Measurements from ENCODE around the gene TSPEAR. TPM values are rescaled to one million over a fixed set of nuclear protein-coding genes. Genes with fewer than 3 reads are reported as not detected.
A peak's percentile ranks its signal among the peaks of the same experiment; 100 is the strongest.

TSPEAR gene
- total and polyA plus RNA-seq, 7 experiments from 2014 or later = 0.07 TPM; not detected in 6

GRCh38 chr21:44653656-44654575 is 57.5 kb downstream of the TSPEAR start:
- DNase-seq = peak in 8 of 9 donors; percentile 37 to 84 (median 76)
- H3K36me3 Mint-ChIP-seq = peaks cover 11 to 54% (median 16%) of the 10 kb centered on the region in 5 donors
- Histone ChIP-seq H3K36me3 (ENCODE audit: control insufficient read depth in 2 of 3, insufficient read depth in 3 of 3, low read length in 3 of 3) (no peaks in the 10 kb centered on the region), H3K9me3 (ENCODE audit: control insufficient read depth in 2 of 3, low read length in 3 of 3) (peaks cover 0 to 22% (median 7%) of the 10 kb centered on the region in 3 experiments), H3K27me3 (ENCODE audit: control insufficient read depth in 2 of 2, insufficient read depth in 2 of 2, low read length in 2 of 2) (no peaks in the 10 kb centered on the region), H3K4me1 (ENCODE audit: control insufficient read depth in 2 of 2, insufficient read depth in 2 of 2, low read length in 2 of 2) (peaks cover 45 to 54% of the 10 kb centered on the region in 2 donors), H3K27ac (ENCODE audit: low read depth, low read length) (peak overlapping the region; percentile 47), H3K4me3 (ENCODE audit: low read length) (no peak overlapping the region)
- H3K9me3 Mint-ChIP-seq = peaks cover 7 to 57% (median 37%) of the 10 kb centered on the region in 11 donors
- POLR2A ChIA-PET = interaction anchor here (0.9 to 1.8 kb wide), 6 partner anchors 9 to 106 kb away, joined by 3 to 6 read pairs (median 4); partner anchors contain the start of gene KRTAP12-2
- peak overlapping the region; percentile 73 to 95 (median 90) for H3K27ac Mint-ChIP-seq
- no peaks in the 10 kb centered on the region for H3K27me3 Mint-ChIP-seq
- CTCF ChIA-PET = no interaction called here
- intact Hi-C loops (cut with micrococcal nuclease) = loop anchor here in 1 of 2 donors (10.0 kb wide), 1 partner anchor 69 kb away; the partner anchor contains the start of gene KRTAP10-5
- peak; percentile 70 for ATAC-seq
- peaks cover 36 to 59% (median 55%) of the 10 kb centered on the region in 7 donors for H3K4me1 Mint-ChIP-seq
- H3K4me3 Mint-ChIP-seq = peak overlapping the region in 9 of 10 donors; percentile 28 to 77 (median 72)

DNA sequence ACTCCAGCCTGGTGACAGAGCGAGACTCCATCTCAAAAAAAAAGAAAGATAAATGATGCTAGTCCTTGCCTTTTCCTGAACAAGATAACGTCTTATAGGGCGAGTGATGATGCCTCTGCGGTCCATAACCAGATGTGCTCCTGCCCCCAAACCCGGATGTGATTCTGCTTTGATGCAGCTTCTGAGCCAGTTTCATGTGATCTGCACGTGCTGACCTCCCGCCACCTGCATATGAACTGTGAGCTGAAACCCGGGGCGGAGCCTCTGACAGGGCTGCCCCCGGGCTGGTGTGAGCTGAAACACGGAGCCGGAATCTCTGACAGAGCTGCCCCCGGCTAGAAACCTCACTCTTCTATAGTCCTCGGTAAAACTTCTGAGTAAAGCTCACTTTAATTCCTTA is 58.2 kb downstream of the TSPEAR start:
- CTCF ChIA-PET = no interaction called here

DNA sequence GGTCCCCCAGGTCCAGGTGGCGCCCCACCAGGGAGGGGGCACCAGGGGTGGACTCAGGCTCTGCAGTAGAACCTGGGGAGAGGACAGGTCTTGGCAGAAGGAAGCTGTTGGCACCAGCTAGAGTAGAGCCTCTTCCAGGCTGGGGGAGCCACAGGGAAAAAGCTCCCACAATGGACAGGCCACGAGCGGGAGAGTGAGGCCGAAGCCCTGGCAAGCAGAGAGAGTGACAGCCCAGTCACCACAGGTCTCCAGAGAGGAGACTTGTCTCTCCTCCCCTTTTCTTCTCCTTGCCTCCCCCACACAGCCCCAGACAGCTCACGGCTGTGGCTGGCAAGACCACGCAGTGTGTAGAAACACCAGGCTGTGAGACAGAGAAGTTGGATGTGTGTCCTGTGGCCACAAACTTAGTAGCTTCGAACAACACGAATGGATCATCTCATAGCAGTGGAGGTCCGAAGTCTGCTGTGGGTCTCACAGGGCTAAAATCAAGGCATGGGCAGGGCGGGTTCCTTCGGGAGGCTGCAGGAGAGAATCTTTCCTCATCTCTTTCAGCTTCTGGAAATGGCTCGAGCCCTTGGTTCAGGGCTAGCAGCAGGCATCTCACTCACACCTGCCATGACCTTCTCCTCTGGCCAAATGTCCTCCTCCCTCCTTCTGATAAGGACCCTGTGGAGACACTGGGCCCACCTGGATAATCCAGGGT is 60.2 kb downstream of the TSPEAR start:
- H3K4me3 ChIP-seq (ENCODE audit: low read length) = no peak overlapping the region
- peaks cover 21 to 27% of the 10 kb centered on the region in 2 donors for H3K4me1 ChIP-seq (ENCODE audit: control insufficient read depth in 2 of 2, insufficient read depth in 2 of 2, low read length in 2 of 2)
- H3K36me3 ChIP-seq (ENCODE audit: control insufficient read depth in 2 of 3, insufficient read depth in 3 of 3, low read length in 3 of 3) = no peaks in the 10 kb centered on the region
- intact Hi-C loops (cut with micrococcal nuclease) = loop anchor here in 1 of 2 donors (10.0 kb wide), 1 partner anchor 66 kb away; the partner anchor contains the start of gene KRTAP10-5
- Mint-ChIP-seq H3K4me3 (no peak overlapping the region), H3K4me1 (peaks cover 18 to 39% (median 31%) of the 10 kb centered on the region in 7 donors), H3K27me3 (no peaks in the 10 kb centered on the region), H3K27ac (peak overlapping the region in 2 of 9 donors; percentile 4 to 26), H3K9me3 (peaks cover 0 to 33% (median 11%) of the 10 kb centered on the region in 11 donors), H3K36me3 (peaks cover 1 to 28% (median 2%) of the 10 kb centered on the region in 5 donors)
- H3K27me3 ChIP-seq (ENCODE audit: control insufficient read depth in 2 of 2, insufficient read depth in 2 of 2, low read length in 2 of 2) = no peaks in the 10 kb centered on the region
- ChIA-PET CTCF (interaction anchor here (0.7 kb wide), 1 partner anchor 124 kb away, joined by 3 read pairs; no protein-coding TSS in a partner anchor), POLR2A (interaction anchor here (0.6 kb wide), 1 partner anchor 49 kb away, joined by 3 read pairs; no protein-coding TSS in a partner anchor)
- no peak for ATAC-seq
- DNase-seq = no peak
- H3K27ac ChIP-seq (ENCODE audit: low read depth, low read length) = no peak overlapping the region
- peaks cover 0 to 8% (median 3%) of the 10 kb centered on the region in 3 experiments for H3K9me3 ChIP-seq (ENCODE audit: control insufficient read depth in 2 of 3, low read length in 3 of 3)

More for the DNA sequence above, 58.2 kb downstream of the TSPEAR start:
- H3K9me3 ChIP-seq (ENCODE audit: control insufficient read depth in 2 of 3, low read length in 3 of 3) = peaks cover 0 to 22% (median 7%) of the 10 kb centered on the region in 3 experiments
- POLR2A ChIA-PET = interaction anchor here (1.0 to 1.2 kb wide), 2 partner anchors 8 to 35 kb away, joined by 3 to 6 read pairs; no protein-coding TSS in a partner anchor
- intact Hi-C loops (cut with micrococcal nuclease) = loop anchor here in 1 of 2 donors (10.0 kb wide), 1 partner anchor 68 kb away; the partner anchor contains the start of gene KRTAP10-5
- H3K36me3 ChIP-seq (ENCODE audit: control insufficient read depth in 2 of 3, insufficient read depth in 3 of 3, low read length in 3 of 3) = no peaks in the 10 kb centered on the region
- no peak overlapping the region for H3K27ac ChIP-seq (ENCODE audit: low read depth, low read length)
- Mint-ChIP-seq H3K4me1 (peaks cover 28 to 52% (median 47%) of the 10 kb centered on the region in 7 donors), H3K9me3 (peaks cover 7 to 49% (median 30%) of the 10 kb centered on the region in 11 donors), H3K36me3 (peaks cover 11 to 46% (median 16%) of the 10 kb centered on the region in 5 donors), H3K27me3 (no peaks in the 10 kb centered on the region), H3K27ac (peak overlapping the region in 7 of 9 donors; percentile 20 to 95 (median 94)), H3K4me3 (peak overlapping the region in 3 of 10 donors; percentile 34 to 73 (median 72))
- no peak for DNase-seq
- H3K27me3 ChIP-seq (ENCODE audit: control insufficient read depth in 2 of 2, insufficient read depth in 2 of 2, low read length in 2 of 2) = no peaks in the 10 kb centered on the region
- ATAC-seq = no peak
- peaks cover 37 to 46% of the 10 kb centered on the region in 2 donors for H3K4me1 ChIP-seq (ENCODE audit: control insufficient read depth in 2 of 2, insufficient read depth in 2 of 2, low read length in 2 of 2)
- H3K4me3 ChIP-seq (ENCODE audit: low read length) = no peak overlapping the region

- H3K4me3 Mint-ChIP-seq = no peak overlapping the region
- Histone ChIP-seq H3K4me1 (ENCODE audit: control insufficient read depth in 2 of 2, insufficient read depth in 2 of 2, low read length in 2 of 2) (peaks cover 18 to 20% of the 10 kb centered on the region in 2 donors), H3K27ac (ENCODE audit: low read depth, low read length) (no peak overlapping the region), H3K36me3 (ENCODE audit: control insufficient read depth in 2 of 3, insufficient read depth in 3 of 3, low read length in 3 of 3) (no peaks in the 10 kb centered on the region), H3K4me3 (ENCODE audit: low read length) (no peak overlapping the region), H3K9me3 (ENCODE audit: control insufficient read depth in 2 of 3, low read length in 3 of 3) (peaks cover 0 to 3% (median 1%) of the 10 kb centered on the region in 3 experiments), H3K27me3 (ENCODE audit: control insufficient read depth in 2 of 2, insufficient read depth in 2 of 2, low read length in 2 of 2) (no peaks in the 10 kb centered on the region)
- peak overlapping the region in 2 of 9 donors; percentile 82 to 85 for H3K27ac Mint-ChIP-seq
- ATAC-seq (no peak), DNase-seq (no peak)
- H3K4me1 Mint-ChIP-seq = peaks cover 17 to 34% (median 28%) of the 10 kb centered on the region in 7 donors
- ChIA-PET POLR2A (no interaction called here), CTCF (no interaction called here)
- intact Hi-C loops (cut with micrococcal nuclease) = loop anchor here in 1 of 2 donors (10.0 kb wide), 1 partner anchor 66 kb away; the partner anchor contains the start of gene KRTAP10-5
- peaks cover 0 to 31% (median 11%) of the 10 kb centered on the region in 11 donors for H3K9me3 Mint-ChIP-seq
- no peaks in the 10 kb centered on the region for H3K27me3 Mint-ChIP-seq
- peaks cover 0 to 22% (median 0%) of the 10 kb centered on the region in 5 donors for H3K36me3 Mint-ChIP-seq
These were observed 61.0 kb downstream of the TSPEAR start for GRCh38 chr21:44650265-44650972.

- no peak overlapping the region for H3K27ac ChIP-seq (ENCODE audit: low read depth, low read length)
- intact Hi-C loops (cut with micrococcal nuclease) = loop anchor here in 1 of 2 donors (10.0 kb wide), 1 partner anchor 65 kb away; the partner anchor contains the start of gene KRTAP10-5
- Mint-ChIP-seq H3K9me3 (peaks cover 0 to 32% (median 13%) of the 10 kb centered on the region in 11 donors), H3K4me3 (no peak overlapping the region), H3K27ac (peak overlapping the region in 2 of 9 donors; percentile 29 to 30), H3K4me1 (peaks cover 11 to 26% (median 23%) of the 10 kb centered on the region in 7 donors), H3K27me3 (no peaks in the 10 kb centered on the region), H3K36me3 (peaks cover 3 to 17% (median 6%) of the 10 kb centered on the region in 5 donors)
- no peaks in the 10 kb centered on the region for H3K27me3 ChIP-seq (ENCODE audit: control insufficient read depth in 2 of 2, insufficient read depth in 2 of 2, low read length in 2 of 2)
- ChIA-PET POLR2A (no interaction called here), CTCF (no interaction called here)
- no peak overlapping the region for H3K4me3 ChIP-seq (ENCODE audit: low read length)
- DNase-seq (no peak), ATAC-seq (no peak)
- H3K36me3 ChIP-seq (ENCODE audit: control insufficient read depth in 2 of 3, insufficient read depth in 3 of 3, low read length in 3 of 3) = no peaks in the 10 kb centered on the region
- peaks cover 12% of the 10 kb centered on the region in 2 donors for H3K4me1 ChIP-seq (ENCODE audit: control insufficient read depth in 2 of 2, insufficient read depth in 2 of 2, low read length in 2 of 2)
- peaks cover 0 to 6% (median 5%) of the 10 kb centered on the region in 3 experiments for H3K9me3 ChIP-seq (ENCODE audit: control insufficient read depth in 2 of 3, low read length in 3 of 3)
These were observed 61.8 kb downstream of the TSPEAR start for GRCh38 chr21:44649521-44650100.
